ENCODE data around the gene ABTB2.

Gene ABTB2

GRCh38 chr11:34185926-34186841 lies 171.6 kb downstream of the ABTB2 start:
- TF ChIP-seq SIN3A (IDR thresholded peaks at IDR 0.05; ENCODE audit: borderline replicate concordance, insufficient read depth, low read length) = no peak
- TF ChIP-seq REST (IDR thresholded peaks at IDR 0.05; ENCODE audit: insufficient read depth in 1 of 2, low read depth in 2 of 2, low read length in 2 of 2) = no peak
- no peak for TF ChIP-seq TAF1 (IDR thresholded peaks at IDR 0.05; ENCODE audit: borderline replicate concordance, insufficient read depth, low read length)
- TF ChIP-seq POLR2AphosphoS5 (IDR thresholded peaks at IDR 0.05; ENCODE audit: low read depth, low read length) = no peak
- no peak for TF ChIP-seq FOXP2 (optimal IDR thresholded peaks at IDR 0.05; ENCODE audit: borderline replicate concordance, extremely low read depth, extremely low read length, insufficient read depth)

GRCh38 chr11:34184505-34185015 lies 173.2 kb downstream of the ABTB2 start:
- no peak for TF ChIP-seq FOXP2 (optimal IDR thresholded peaks at IDR 0.05; ENCODE audit: borderline replicate concordance, extremely low read depth, extremely low read length, insufficient read depth)
- no peak for TF ChIP-seq REST (IDR thresholded peaks at IDR 0.05; ENCODE audit: insufficient read depth in 1 of 2, low read depth in 2 of 2, low read length in 2 of 2)
- TF ChIP-seq TAF1 (IDR thresholded peaks at IDR 0.05; ENCODE audit: borderline replicate concordance, insufficient read depth, low read length) = no peak
- no peak for TF ChIP-seq SIN3A (IDR thresholded peaks at IDR 0.05; ENCODE audit: borderline replicate concordance, insufficient read depth, low read length)
- TF ChIP-seq POLR2AphosphoS5 (IDR thresholded peaks at IDR 0.05; ENCODE audit: low read depth, low read length) = no peak

- TF ChIP-seq POLR2AphosphoS5 (IDR thresholded peaks at IDR 0.05; ENCODE audit: low read depth, low read length) = no peak
- no peak for TF ChIP-seq REST (IDR thresholded peaks at IDR 0.05; ENCODE audit: insufficient read depth in 1 of 2, low read depth in 2 of 2, low read length in 2 of 2)
- no peak for TF ChIP-seq FOXP2 (optimal IDR thresholded peaks at IDR 0.05; ENCODE audit: borderline replicate concordance, extremely low read depth, extremely low read length, insufficient read depth)
- no peak for TF ChIP-seq TAF1 (IDR thresholded peaks at IDR 0.05; ENCODE audit: borderline replicate concordance, insufficient read depth, low read length)
- no peak for TF ChIP-seq SIN3A (IDR thresholded peaks at IDR 0.05; ENCODE audit: borderline replicate concordance, insufficient read depth, low read length)
Observed at GRCh38 chr11:34183848-34184391, 173.9 kb downstream of the ABTB2 start.

GRCh38 chr11:34182921-34183685 lies 174.7 kb downstream of the ABTB2 start:
- TF ChIP-seq REST (IDR thresholded peaks at IDR 0.05; ENCODE audit: insufficient read depth in 1 of 2, low read depth in 2 of 2, low read length in 2 of 2) (no peak), TAF1 (IDR thresholded peaks at IDR 0.05; ENCODE audit: borderline replicate concordance, insufficient read depth, low read length) (no peak), FOXP2 (optimal IDR thresholded peaks at IDR 0.05; ENCODE audit: borderline replicate concordance, extremely low read depth, extremely low read length, insufficient read depth) (no peak), POLR2AphosphoS5 (IDR thresholded peaks at IDR 0.05; ENCODE audit: low read depth, low read length) (no peak), SIN3A (IDR thresholded peaks at IDR 0.05; ENCODE audit: borderline replicate concordance, insufficient read depth, low read length) (no peak)

Data from PFSK-1 (cell line).